Body of pancreas (tissue), 4 donors: ENCODE results near the gene NXPH1.

Experiments used
- CTCF ChIP-seq, 7 experiments: fragments of 450-650 bp in 4 of 7; fragments of 200-600 bp in 3 of 7; sonication (generic) in 3 of 7; IDR thresholded peaks; one replicate each; pipeline ENCODE4 v1.5.1; 2016 to 2019; ENCODE audit warnings: antibody characterized with exemption in 7 of 7
- POLR2A ChIP-seq, 3 donors: fragments of 450-650 bp; IDR thresholded peaks; one replicate each; pipeline ENCODE4 v1.6.1; 2016; ENCODE audit warnings: antibody characterized with exemption in 3 of 3, mild to moderate bottlenecking in 2 of 3

- TF ChIP-seq POLR2A (IDR thresholded peaks at IDR 0.05): no peak
- TF ChIP-seq CTCF (IDR thresholded peaks at IDR 0.05): no peak
Measured at GRCh38 chr7:8684426-8684825, 251.0 kb downstream of the NXPH1 start.
